HepG2 (cell line): ENCODE data around the gene RCE1. TPM values are rescaled to one million over a fixed set of nuclear protein-coding genes. Genes with fewer than 3 reads are reported as not detected.

Experiments
- CBFB ChIP-seq: sonication (generic); formaldehyde crosslinking; IDR thresholded peaks from 2 replicates; pipeline ENCODE4 v1.4.0; 2020; ENCODE audit warnings: missing genetic modification reagents
- CENPX ChIP-seq: sonication (generic); formaldehyde crosslinking; IDR thresholded peaks from 2 replicates; pipeline ENCODE4 v1.9.0; 2021; ENCODE audit warnings: mild to moderate bottlenecking, missing genetic modification reagents, moderate library complexity
- CREM ChIP-seq, 2 experiments: sonication (generic) in 1 of 2; formaldehyde crosslinking in 1 of 2; IDR thresholded peaks; 2 replicates each; pipeline versions ENCODE4 v1.4.0 to v1.6.1; 2016 to 2020; ENCODE audit warnings: antibody characterized with exemption in 1 of 2, mild to moderate bottlenecking in 1 of 2, missing genetic modification reagents in 1 of 2
- DNMT3B ChIP-seq: conservative IDR thresholded peaks from 2 replicates; pipeline ENCODE4 v1.6.1; 2016; ENCODE audit warnings: missing biosample characterization, control low read depth
- FOXA1 ChIP-seq, 2 experiments: fragments of 450-650 bp in 1 of 2; sonication (generic) in 1 of 2; formaldehyde crosslinking in 1 of 2; IDR thresholded peaks; 2 replicates each; pipeline versions ENCODE4 v1.4.0 to v1.6.1; 2016 to 2020; ENCODE audit warnings: missing genetic modification reagents in 1 of 2
- GATAD2A ChIP-seq: IDR thresholded peaks from 2 replicates; pipeline ENCODE4 v1.6.1; 2016
- GPBP1L1 ChIP-seq: sonication (generic); formaldehyde crosslinking; IDR thresholded peaks from 2 replicates; pipeline ENCODE4 v1.5.0; 2020; ENCODE audit warnings: mild to moderate bottlenecking, missing genetic modification reagents
- MAFK ChIP-seq, 2 experiments: IDR thresholded peaks in 1 of 2; conservative IDR thresholded peaks in 1 of 2; 2 replicates each; pipeline ENCODE4 v1.6.1; 2011; ENCODE audit warnings: improper control_type of control experiment in 2 of 2, low read length in 2 of 2
- PBX2 ChIP-seq: IDR thresholded peaks from 2 replicates; pipeline ENCODE4 v1.6.1; 2016; ENCODE audit warnings: control low read depth
- PREB ChIP-seq: sonication (generic); formaldehyde crosslinking; IDR thresholded peaks from 2 replicates; pipeline ENCODE4 v1.4.0; 2020; ENCODE audit warnings: missing genetic modification reagents
- SOX6 ChIP-seq, 2 experiments: fragments of 450-650 bp in 1 of 2; sonication (generic) in 1 of 2; formaldehyde crosslinking in 1 of 2; IDR thresholded peaks; 2 replicates each; pipeline versions ENCODE4 v1.4.0 to v1.6.1; 2017 to 2020; ENCODE audit warnings: antibody characterized with exemption in 1 of 2, mild to moderate bottlenecking in 1 of 2, missing genetic modification reagents in 1 of 2
- SSRP1 ChIP-seq: IDR thresholded peaks from 2 replicates; pipeline ENCODE4 v1.6.1; 2016; ENCODE audit warnings: control low read depth
- TEAD3 ChIP-seq: optimal IDR thresholded peaks from 2 replicates; pipeline ENCODE3; 2016; ENCODE audit warnings: borderline replicate concordance
- ZFP37 ChIP-seq: sonication (generic); formaldehyde crosslinking; IDR thresholded peaks from 2 replicates; pipeline ENCODE4 v1.4.0; 2020; ENCODE audit warnings: missing genetic modification reagents, borderline replicate concordance
- ZNF225 ChIP-seq: sonication (generic); formaldehyde crosslinking; IDR thresholded peaks from 2 replicates; pipeline ENCODE4 v1.4.0; 2020; ENCODE audit warnings: mild to moderate bottlenecking, missing genetic modification reagents
- ZNF276 ChIP-seq: sonication (generic); formaldehyde crosslinking; IDR thresholded peaks from 2 replicates; pipeline ENCODE4 v1.4.0; 2020; ENCODE audit warnings: mild to moderate bottlenecking, low read depth, missing genetic modification reagents
- ZNF33B ChIP-seq: sonication (generic); formaldehyde crosslinking; IDR thresholded peaks from 2 replicates; pipeline ENCODE4 v1.5.1; 2020; ENCODE audit warnings: mild to moderate bottlenecking, missing genetic modification reagents
- ZNF441 ChIP-seq: sonication (generic); formaldehyde crosslinking; IDR thresholded peaks from 2 replicates; pipeline ENCODE4 v1.7.0; 2021; ENCODE audit warnings: missing genetic modification reagents, borderline replicate concordance
- ZNF512B ChIP-seq: sonication (generic); formaldehyde crosslinking; IDR thresholded peaks from 2 replicates; pipeline ENCODE4 v1.5.1; 2020; ENCODE audit warnings: missing genetic modification reagents, mild to moderate bottlenecking, borderline replicate concordance
- ZNF704 ChIP-seq: sonication (generic); formaldehyde crosslinking; IDR thresholded peaks from 2 replicates; pipeline ENCODE4 v1.8.1; 2023; ENCODE audit warnings: mild to moderate bottlenecking, inconsistent platforms, moderate library complexity, missing genetic modification reagents, borderline replicate concordance
- ZNF737 ChIP-seq: sonication (generic); formaldehyde crosslinking; IDR thresholded peaks from 2 replicates; pipeline ENCODE4 v1.5.0; 2020; ENCODE audit warnings: missing genetic modification reagents, mild to moderate bottlenecking, borderline replicate concordance
- polyA plus RNA-seq, 8 experiments: library from polyadenylated mRNA; depleted of rRNA in 3 of 8; stranded (reverse) in 7 of 8; unstranded in 1 of 8; fragments of >200 nt; fragmentation: Illumina TruSeq in 4 of 8; extraction: Trizol in 4 of 8; gene quantifications; 2 replicates each; pipeline versions ENCODE4 v1.2.1 to v1.2.3, GENCODE V29; 2011 to 2016; ENCODE audit warnings: low read depth in 4 of 8, missing spikeins in 1 of 8, mixed read lengths in 1 of 8; ENCODE audit not compliant: insufficient read depth in 1 of 8
- total RNA-seq, 5 experiments: library from RNA; depleted of rRNA; stranded (reverse); fragments of >200 nt; fragmentation: Illumina TruSeq; extraction: Trizol; gene quantifications; 2 replicates each; pipeline ENCODE4 v1.2.3, GENCODE V29; 2016; ENCODE audit warnings: low read depth in 1 of 5

RCE1 gene
- total and polyA plus RNA-seq, 2 of the 13 experiments (the other 11 are each of a cell fraction or from before 2014, with no cell fraction given): 22.2 to 22.4 TPM

GRCh38 chr11:66884443-66884842, 41.2 kb downstream of the RCE1 start (continued):
- TF ChIP-seq ZNF512B (CRISPR knock-in tag) (no peak), ZNF33B (CRISPR knock-in tag) (no peak), ZNF704 (no peak), GPBP1L1 (CRISPR knock-in tag) (no peak), GATAD2A (CRISPR knock-in tag) (peak; percentile 50; the same call in 1 of the 2 replicates), TEAD3 (CRISPR knock-in tag) (no peak), ZNF737 (CRISPR knock-in tag) (no peak), PREB (no peak), ZNF225 (CRISPR knock-in tag) (no peak), DNMT3B (CRISPR knock-in tag) (no peak), CENPX (CRISPR knock-in tag) (no peak), CBFB (CRISPR knock-in tag) (no peak), ZFP37 (no peak), CREM (IDR thresholded peaks at IDR 0.05) (0 out of 2 replicates have a peak, but pooled peaks have one; percentile 40), CREM (CRISPR knock-in tag; IDR thresholded peaks at IDR 0.05) (no peak), FOXA1 (IDR thresholded peaks at IDR 0.05) (no peak), FOXA1 (CRISPR knock-in tag; IDR thresholded peaks at IDR 0.05) (0 out of 2 replicates have a peak, but pooled peaks have one; percentile 25), SOX6 (IDR thresholded peaks at IDR 0.05) (no peak), SOX6 (CRISPR knock-in tag; IDR thresholded peaks at IDR 0.05) (peak; percentile 30; the same call in 1 of the 2 replicates), PBX2 (CRISPR knock-in tag) (no peak), ZNF276 (CRISPR knock-in tag) (no peak), ZNF441 (CRISPR knock-in tag) (0 out of 2 replicates have a peak, but pooled peaks have one; percentile 38), SSRP1 (CRISPR knock-in tag) (no peak), MAFK (conservative IDR thresholded peaks at IDR 0.05 in 1 of 2, IDR thresholded peaks at IDR 0.05 in 1 of 2; ENCODE audit: low read length in 2 of 2) (peak; percentile 61 to 72)
